ENCODE measurements around the gene NDUFAF5. TPM values are rescaled to one million over a fixed set of nuclear protein-coding genes. Genes with fewer than 3 reads are reported as not detected.
"Not testable (repeated sequence)": the region's sequence is repeated elsewhere in the genome, so short reads cannot be mapped to it uniquely, and the experiment has no call there.

NDUFAF5 gene
- total RNA-seq (2021) = 22.3 and 24.0 TPM in 2 replicates
- percentile 82 among the genes with signal in this experiment for Bru-seq, nascent RNA
- percentile 76 among the genes with signal in this experiment for BruChase-seq, experiment 1, labeled RNA remaining after a 2-hour chase
- percentile 69 among the genes with signal in this experiment for BruChase-seq, experiment 2, labeled RNA remaining after a 6-hour chase
- long read RNA-seq, full-length matches to known transcripts = 8 of 13 reads
- long read RNA-seq, partial matches to known transcripts = 1 of 13 reads
- long read RNA-seq, other reads (novel, unspliced or antisense) = 4 of 13 reads

- intact Hi-C loops (cut with micrococcal nuclease; ENCODE audit: unreplicated experiment) = no loop called here
These were observed at the start of gene NDUFAF5, which contains the start of gene ESF1 for GRCh38 chr20:13784893-13785715. Gene NDUFAF5 (plus strand): TSS chr20:13785028. CDS start chr20:13785069, 41 bp downstream. Gene ESF1 (minus strand): TSS chr20:13784919. CDS start chr20:13783140, 1,779 bp downstream.

GRCh38 chr20:13735826-13736225, 49.0 kb upstream of the NDUFAF5 start:
- Histone ChIP-seq H3K79me2 (ENCODE audit: low read depth) (no peaks in the 10 kb centered on the region), H3K36me3 (ENCODE audit: low read depth) (peaks cover 18% of the 10 kb centered on the region; the same call in 1 of the 2 replicates), H3F3A (ENCODE audit: insufficient read depth, low read depth) (no peaks in the 10 kb centered on the region; the same call in 1 of the 2 replicates), H3K27me3 (ENCODE audit: insufficient read depth, low read depth) (no peaks in the 10 kb centered on the region), H2AFZ (no peak overlapping the region), H4K20me1 (ENCODE audit: insufficient read depth) (no peaks in the 10 kb centered on the region), H3K27ac (no peak overlapping the region), H3K4me1 (replicated peaks; ENCODE audit: insufficient read depth) (no peaks in the 10 kb centered on the region), H3K4me3 (no peak overlapping the region), H3K9me2 (ENCODE audit: insufficient read depth) (no peaks in the 10 kb centered on the region), H3K9me3 (ENCODE audit: insufficient read depth, low read depth) (no peaks in the 10 kb centered on the region), H3K4me2 (no peak overlapping the region)
- ChIA-PET CTCF (no interaction called here), POLR2A (ENCODE audit: unreplicated experiment) (no interaction called here)
- TF ChIP-seq EZH2 (IDR thresholded peaks at IDR 0.05; ENCODE audit: low read depth) (no peak), CTCF (conservative IDR thresholded peaks at IDR 0.05) (no peak)
- no peak for DNase-seq
- no TSS peak for BruUV-seq (replicated peaks)
- intact Hi-C loops (cut with micrococcal nuclease; ENCODE audit: unreplicated experiment) = no loop called here

More at GRCh38 chr20:13784893-13785715, at the start of gene NDUFAF5, which contains the start of gene ESF1:
- TSS peak; percentile 42 for BruUV-seq (replicated peaks)
- peak within 1 kb of the TSS; percentile 96 for H3K4me2 ChIP-seq
- H3K79me2 ChIP-seq (ENCODE audit: low read depth) = peaks cover 56% of the 10 kb centered on the region
- H3K9me2 ChIP-seq (ENCODE audit: insufficient read depth) = no peaks in the 10 kb centered on the region
- H3K27ac ChIP-seq = peak within 1 kb of the TSS; percentile 76
- peaks cover 34% of the 10 kb centered on the region; the same call in 1 of the 2 replicates for H3K36me3 ChIP-seq (ENCODE audit: low read depth)
- POLR2A ChIA-PET (ENCODE audit: unreplicated experiment) = interaction anchor here (0.5 to 0.7 kb wide), 3 partner anchors 124 to 210 kb away, joined by 3 to 5 read pairs (median 5); no protein-coding TSS in a partner anchor
- H2AFZ ChIP-seq = peak within 1 kb of the TSS; percentile 97
- no peaks in the 10 kb centered on the region for H3K9me3 ChIP-seq (ENCODE audit: insufficient read depth, low read depth)
- TF ChIP-seq EZH2 (IDR thresholded peaks at IDR 0.05; ENCODE audit: low read depth) (no peak), CTCF (conservative IDR thresholded peaks at IDR 0.05) (no peak)
- H3K4me3 ChIP-seq = peak within 1 kb of the TSS; percentile 98
- H3K4me1 ChIP-seq (replicated peaks; ENCODE audit: insufficient read depth) = peaks cover 23% of the 10 kb centered on the region
- CTCF ChIA-PET = no interaction called here
- peaks cover 4% of the 10 kb centered on the region; the same call in 1 of the 2 replicates for H3F3A ChIP-seq (ENCODE audit: insufficient read depth, low read depth)
- DNase-seq = peak; percentile 92 to 93
- no peaks in the 10 kb centered on the region for H3K27me3 ChIP-seq (ENCODE audit: insufficient read depth, low read depth)
- no peaks in the 10 kb centered on the region for H4K20me1 ChIP-seq (ENCODE audit: insufficient read depth)

- no peaks in the 10 kb centered on the region for H4K20me1 ChIP-seq (ENCODE audit: insufficient read depth)
- BruUV-seq (replicated peaks) = no TSS peak
- H3K4me2 ChIP-seq = no peak overlapping the region
- no peaks in the 10 kb centered on the region for H3K79me2 ChIP-seq (ENCODE audit: low read depth)
- CTCF ChIA-PET = no interaction called here
- no peak overlapping the region for H3K4me3 ChIP-seq
- no peak overlapping the region for H3K27ac ChIP-seq
- no peaks in the 10 kb centered on the region for H3K9me3 ChIP-seq (ENCODE audit: insufficient read depth, low read depth)
- no peaks in the 10 kb centered on the region for H3K27me3 ChIP-seq (ENCODE audit: insufficient read depth, low read depth)
- no peaks in the 10 kb centered on the region for H3K4me1 ChIP-seq (replicated peaks; ENCODE audit: insufficient read depth)
- POLR2A ChIA-PET (ENCODE audit: unreplicated experiment) = no interaction called here
- no peak overlapping the region for H2AFZ ChIP-seq
- H3K36me3 ChIP-seq (ENCODE audit: low read depth) = peaks cover 23% of the 10 kb centered on the region
- intact Hi-C loops (cut with micrococcal nuclease; ENCODE audit: unreplicated experiment) = no loop called here
- no peak for DNase-seq
- TF ChIP-seq EZH2 (IDR thresholded peaks at IDR 0.05; ENCODE audit: low read depth) (no peak), CTCF (conservative IDR thresholded peaks at IDR 0.05) (no peak)
- no peaks in the 10 kb centered on the region for H3K9me2 ChIP-seq (ENCODE audit: insufficient read depth)
- H3F3A ChIP-seq (ENCODE audit: insufficient read depth, low read depth) = no peaks in the 10 kb centered on the region; the same call in 1 of the 2 replicates
These were observed 48.2 kb upstream of the NDUFAF5 start for GRCh38 chr20:13736436-13737191.

- H2AFZ ChIP-seq; H3K9me3 ChIP-seq (ENCODE audit: insufficient read depth, low read depth); H3K4me1 ChIP-seq (replicated peaks; ENCODE audit: insufficient read depth); H4K20me1 ChIP-seq (ENCODE audit: insufficient read depth); POLR2A ChIA-PET (ENCODE audit: unreplicated experiment); intact Hi-C loops (cut with micrococcal nuclease; ENCODE audit: unreplicated experiment); H3K4me3 ChIP-seq; H3K9me2 ChIP-seq (ENCODE audit: insufficient read depth); DNase-seq; H3F3A ChIP-seq (ENCODE audit: insufficient read depth, low read depth); H3K27me3 ChIP-seq (ENCODE audit: insufficient read depth, low read depth); H3K4me2 ChIP-seq; H3K27ac ChIP-seq; H3K79me2 ChIP-seq (ENCODE audit: low read depth); BruUV-seq (replicated peaks); CTCF ChIA-PET: not testable (repeated sequence)
- peaks cover 29% of the 10 kb centered on the region for H3K36me3 ChIP-seq (ENCODE audit: low read depth)
These were observed 46.6 kb upstream of the NDUFAF5 start for GRCh38 chr20:13738187-13738586.

Data from PC-9 (cell line).